ENCODE results near the gene EXOC2. TPM values are rescaled to one million over a fixed set of nuclear protein-coding genes. Genes with fewer than 3 reads are reported as not detected.

The EXOC2 gene
- total RNA-seq, 1 donor from 2014 or later, result 29.8 TPM

DNA sequence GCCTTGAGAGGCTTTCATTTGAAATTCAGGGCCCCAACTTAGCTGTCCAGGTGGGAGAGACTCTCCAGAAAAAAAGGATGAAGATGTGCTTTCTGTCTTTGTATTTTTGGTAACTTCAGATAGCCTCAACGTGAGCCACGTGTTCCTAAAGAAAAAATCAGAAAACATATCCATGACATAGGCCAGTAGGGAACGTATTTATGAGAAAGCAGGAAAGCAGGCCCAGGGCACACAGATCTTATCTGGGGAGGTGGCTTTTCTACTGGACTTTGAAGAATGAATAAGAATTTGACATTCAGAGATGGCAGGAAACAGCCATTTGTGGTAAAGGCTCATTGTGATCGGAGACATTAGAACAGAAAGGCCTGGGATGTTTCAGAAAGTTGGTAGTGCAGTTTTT lies 21.2 kb upstream of the EXOC2 start:
- Mint-ChIP-seq H3K4me1 (peaks cover 17% of the 10 kb centered on the region), H3K36me3 (ENCODE audit: low read depth) (peaks cover 6% of the 10 kb centered on the region), H3K4me3 (no peak overlapping the region), H3K9me3 (no peaks in the 10 kb centered on the region), H3K27me3 (no peaks in the 10 kb centered on the region), H3K27ac (no peak overlapping the region)
- ChIA-PET POLR2A (interaction anchor here (0.7 kb wide), 1 partner anchor 491 kb away, joined by 4 read pairs; no protein-coding TSS in a partner anchor), CTCF (no interaction called here)
- intact Hi-C loops (cut with micrococcal nuclease), result loop anchor here (5.0 to 10.0 kb wide), 2 partner anchors 87 to 489 kb away; no protein-coding TSS in a partner anchor
- DNase-seq (no peak), ATAC-seq (ENCODE audit: low read depth) (no peak)
- TF ChIP-seq, protein P1, sequence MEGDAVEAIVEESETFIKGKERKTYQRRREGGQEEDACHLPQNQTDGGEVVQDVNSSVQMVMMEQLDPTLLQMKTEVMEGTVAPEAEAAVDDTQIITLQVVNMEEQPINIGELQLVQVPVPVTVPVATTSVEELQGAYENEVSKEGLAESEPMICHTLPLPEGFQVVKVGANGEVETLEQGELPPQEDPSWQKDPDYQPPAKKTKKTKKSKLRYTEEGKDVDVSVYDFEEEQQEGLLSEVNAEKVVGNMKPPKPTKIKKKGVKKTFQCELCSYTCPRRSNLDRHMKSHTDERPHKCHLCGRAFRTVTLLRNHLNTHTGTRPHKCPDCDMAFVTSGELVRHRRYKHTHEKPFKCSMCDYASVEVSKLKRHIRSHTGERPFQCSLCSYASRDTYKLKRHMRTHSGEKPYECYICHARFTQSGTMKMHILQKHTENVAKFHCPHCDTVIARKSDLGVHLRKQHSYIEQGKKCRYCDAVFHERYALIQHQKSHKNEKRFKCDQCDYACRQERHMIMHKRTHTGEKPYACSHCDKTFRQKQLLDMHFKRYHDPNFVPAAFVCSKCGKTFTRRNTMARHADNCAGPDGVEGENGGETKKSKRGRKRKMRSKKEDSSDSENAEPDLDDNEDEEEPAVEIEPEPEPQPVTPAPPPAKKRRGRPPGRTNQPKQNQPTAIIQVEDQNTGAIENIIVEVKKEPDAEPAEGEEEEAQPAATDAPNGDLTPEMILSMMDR (IDR thresholded peaks at IDR 0.05), result no peak

DNA sequence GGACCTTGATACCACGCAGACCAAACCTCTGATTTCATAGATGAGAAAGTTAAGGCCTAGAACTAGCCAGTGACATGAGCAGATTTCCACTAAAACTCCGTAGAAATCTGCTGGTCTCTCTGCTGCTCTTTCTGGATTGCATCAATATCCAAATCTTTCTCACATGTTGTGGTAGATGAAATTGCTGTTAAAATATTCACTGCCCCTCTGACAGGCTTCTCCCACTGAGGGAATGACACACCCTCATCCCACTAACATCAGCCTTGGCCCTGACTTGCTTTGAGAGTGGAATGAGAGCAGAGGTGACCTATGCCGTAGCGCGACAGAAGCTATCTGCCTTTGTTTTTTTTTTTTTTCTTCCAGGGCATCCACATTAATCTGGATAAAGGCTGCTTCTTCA lies 20.4 kb upstream of the EXOC2 start:
- Mint-ChIP-seq H3K4me3 (no peak overlapping the region), H3K27me3 (no peaks in the 10 kb centered on the region), H3K36me3 (ENCODE audit: low read depth) (peaks cover 6% of the 10 kb centered on the region), H3K27ac (no peak overlapping the region), H3K9me3 (no peaks in the 10 kb centered on the region), H3K4me1 (peaks cover 17% of the 10 kb centered on the region)
- ATAC-seq (ENCODE audit: low read depth) (no peak), DNase-seq (no peak)
- ChIA-PET POLR2A (interaction anchor here (0.7 kb wide), 1 partner anchor 490 kb away, joined by 4 read pairs; no protein-coding TSS in a partner anchor), CTCF (no interaction called here)
- TF ChIP-seq, protein P1 (IDR thresholded peaks at IDR 0.05), result no peak
- intact Hi-C loops (cut with micrococcal nuclease), result loop anchor here (5.0 to 10.0 kb wide), 2 partner anchors 86 to 489 kb away; no protein-coding TSS in a partner anchor

DNA sequence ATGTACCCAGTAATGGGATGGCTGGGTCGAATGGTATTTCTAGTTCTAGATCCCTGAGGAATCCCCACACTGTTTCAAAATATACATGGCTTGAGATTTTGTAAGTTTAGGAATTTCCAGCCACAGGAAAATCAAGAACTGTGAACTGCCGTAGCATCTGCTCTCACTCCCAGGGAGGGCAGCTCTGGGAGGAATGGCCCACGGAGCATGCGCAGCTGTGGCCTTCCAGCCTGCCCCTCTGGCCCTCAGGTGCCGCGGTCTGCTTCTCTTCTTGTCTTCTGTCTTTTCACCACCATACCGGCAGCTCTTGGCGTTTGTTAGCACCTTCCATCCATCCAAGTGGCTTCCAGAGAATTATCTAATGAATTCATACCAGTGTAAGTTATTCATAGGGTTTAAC lies 19.9 kb upstream of the EXOC2 start:
- no peak overlapping the region for H3K4me3 Mint-ChIP-seq

DNA sequence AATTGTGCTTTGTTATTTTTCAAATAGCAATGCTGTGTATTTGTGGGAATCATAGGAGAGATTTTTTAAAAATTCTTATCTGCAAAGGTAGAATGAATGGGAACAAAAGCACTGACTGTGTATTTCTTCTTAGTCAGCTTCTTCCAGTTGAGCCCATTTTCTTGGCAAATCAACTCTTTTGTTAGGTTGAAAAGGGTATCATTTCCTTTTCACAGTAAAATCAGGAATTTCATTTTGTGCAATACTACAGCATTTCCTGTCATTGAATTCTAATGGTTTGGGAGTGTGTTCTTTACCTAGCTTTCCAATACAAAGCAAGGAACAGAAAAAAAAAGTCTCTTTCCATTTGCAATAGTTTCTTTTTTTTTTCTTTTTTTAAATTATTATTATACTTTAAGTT lies 19.0 kb upstream of the EXOC2 start:
- Mint-ChIP-seq H3K4me3 (peak overlapping the region; percentile 96), H3K27ac (peak overlapping the region; percentile 97), H3K9me3 (no peaks in the 10 kb centered on the region), H3K36me3 (ENCODE audit: low read depth) (peaks cover 6% of the 10 kb centered on the region), H3K27me3 (peaks cover 2% of the 10 kb centered on the region), H3K4me1 (peaks cover 17% of the 10 kb centered on the region)
- DNase-seq, result no peak
- TF ChIP-seq, protein P1 (IDR thresholded peaks at IDR 0.05), result no peak
- POLR2A ChIA-PET, result interaction anchor here (0.8 to 1.8 kb wide), 2 partner anchors 9 to 19 kb away, joined by 3 to 22 read pairs; partner anchors contain the start of gene EXOC2
- ATAC-seq (ENCODE audit: low read depth), result no peak
- intact Hi-C loops (cut with micrococcal nuclease), result loop anchor here (1.0 to 10.0 kb wide), 4 partner anchors 19 to 487 kb away; partner anchors contain the start of gene EXOC2
- CTCF ChIA-PET, result interaction anchor here (1.0 to 2.2 kb wide), 2 partner anchors 9 to 11 kb away, joined by 5 to 12 read pairs; no protein-coding TSS in a partner anchor

More for the DNA sequence above, 19.9 kb upstream of the EXOC2 start:
- TF ChIP-seq, protein P1 (IDR thresholded peaks at IDR 0.05), result no peak
- DNase-seq (no peak), ATAC-seq (ENCODE audit: low read depth) (no peak)
- H3K4me1 Mint-ChIP-seq, result peaks cover 17% of the 10 kb centered on the region
- H3K27ac Mint-ChIP-seq, result peak overlapping the region; percentile 35
- ChIA-PET CTCF (no interaction called here), POLR2A (no interaction called here)
- H3K27me3 Mint-ChIP-seq, result no peaks in the 10 kb centered on the region
- H3K9me3 Mint-ChIP-seq, result no peaks in the 10 kb centered on the region
- intact Hi-C loops (cut with micrococcal nuclease), result loop anchor here (5.0 to 10.0 kb wide), 2 partner anchors 86 to 488 kb away; no protein-coding TSS in a partner anchor
- peaks cover 6% of the 10 kb centered on the region for H3K36me3 Mint-ChIP-seq (ENCODE audit: low read depth)
